SK-N-SH (cell line): Measurements from ENCODE around the gene ZNF14.

Source experiments
- CTCF ChIP-seq: fragments of 200-600 bp; sonication (generic); IDR thresholded peaks from 2 replicates; pipeline ENCODE4 v1.6.1; 2017; ENCODE audit warnings: antibody characterized with exemption, mild to moderate bottlenecking, moderate library complexity
- EP300 ChIP-seq, 2 experiments: IDR thresholded peaks; 2 replicates each; pipeline versions ENCODE4 v1.4.0 to v1.6.1; 2012; ENCODE audit warnings: borderline replicate concordance in 1 of 2, low read depth in 1 of 2, low read length in 1 of 2
- EZH2phosphoT487 ChIP-seq: fragments of 200-600 bp; sonication (generic); IDR thresholded peaks from 2 replicates; pipeline ENCODE4 v1.6.1; 2017; ENCODE audit warnings: low read depth, mixed run types, mild to moderate bottlenecking, antibody characterized with exemption, moderate library complexity, borderline replicate concordance
- FOSL2 ChIP-seq: IDR thresholded peaks from 2 replicates; pipeline ENCODE4 v1.4.0; 2012; ENCODE audit warnings: low read depth, mild to moderate bottlenecking, moderate library complexity, borderline replicate concordance
- JUND ChIP-seq: IDR thresholded peaks from 2 replicates; pipeline ENCODE4 v1.4.0; 2012
- NRF1 ChIP-seq: IDR thresholded peaks from 2 replicates; pipeline ENCODE4 v1.6.1; 2012; ENCODE audit warnings: low read depth, mild to moderate bottlenecking, low read length
- POLR2AphosphoS5 ChIP-seq: IDR thresholded peaks from 2 replicates; pipeline ENCODE4 v1.6.1; 2012; ENCODE audit warnings: low read depth, low read length
- RFX5 ChIP-seq: IDR thresholded peaks from 2 replicates; pipeline ENCODE4 v1.6.1; 2012; ENCODE audit warnings: mild to moderate bottlenecking, improper control_type of control experiment, low read length
- SMC3 ChIP-seq: IDR thresholded peaks from 2 replicates; pipeline ENCODE4 v1.6.1; 2012; ENCODE audit warnings: low read depth, low read length, improper control_type of control experiment
- TEAD4 ChIP-seq: IDR thresholded peaks from 2 replicates; pipeline ENCODE4 v1.4.0; 2012; ENCODE audit warnings: mild to moderate bottlenecking, borderline replicate concordance; ENCODE audit not compliant: insufficient read depth
- YY1 ChIP-seq: IDR thresholded peaks from 2 replicates; pipeline ENCODE4 v1.4.0; 2012; ENCODE audit warnings: low read depth, mild to moderate bottlenecking
- TF ChIP-seq, protein P1 (sequence below): fragments of 150-350 bp; IDR thresholded peaks from 2 replicates; pipeline ENCODE4 v1.6.1; 2017; ENCODE audit warnings: antibody characterized with exemption, low read length, low read depth, borderline replicate concordance

DNA sequence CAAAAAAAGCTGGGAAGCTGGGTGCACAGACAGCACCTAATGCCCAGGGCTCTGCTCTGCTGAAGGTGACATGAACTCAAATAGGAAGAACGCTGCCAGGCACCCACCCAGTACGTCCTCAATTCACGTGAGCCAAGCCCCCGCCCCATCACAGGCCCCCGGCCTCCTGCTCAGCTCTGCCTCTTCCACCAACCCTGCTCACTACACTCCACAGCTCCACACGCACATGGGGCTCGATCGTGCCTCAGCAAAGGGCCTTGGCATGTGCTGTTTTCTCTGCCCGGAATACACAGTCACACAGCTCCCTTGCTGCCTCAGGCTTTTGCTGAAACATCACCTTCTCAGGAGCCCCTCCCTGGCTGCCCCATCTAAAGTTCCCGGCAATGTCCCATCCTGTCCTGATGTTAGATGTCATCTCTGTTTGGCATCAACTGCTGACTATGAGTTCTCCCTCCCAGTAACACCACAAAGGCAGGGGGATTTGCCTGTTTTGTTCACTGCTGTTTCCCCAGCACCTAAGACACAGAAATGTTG lies 71.7 kb downstream of the ZNF14 start:
- TF ChIP-seq YY1 (no peak), CTCF (no peak), JUND (no peak), FOSL2 (no peak), POLR2AphosphoS5 (no peak), EP300 (IDR thresholded peaks at IDR 0.05; ENCODE audit: borderline replicate concordance in 1 of 2, low read depth in 1 of 2, low read length in 1 of 2) (no peak), EZH2phosphoT487 (no peak), NRF1 (no peak), RFX5 (no peak), TEAD4 (no peak), SMC3 (no peak)
- TF ChIP-seq, protein P1, sequence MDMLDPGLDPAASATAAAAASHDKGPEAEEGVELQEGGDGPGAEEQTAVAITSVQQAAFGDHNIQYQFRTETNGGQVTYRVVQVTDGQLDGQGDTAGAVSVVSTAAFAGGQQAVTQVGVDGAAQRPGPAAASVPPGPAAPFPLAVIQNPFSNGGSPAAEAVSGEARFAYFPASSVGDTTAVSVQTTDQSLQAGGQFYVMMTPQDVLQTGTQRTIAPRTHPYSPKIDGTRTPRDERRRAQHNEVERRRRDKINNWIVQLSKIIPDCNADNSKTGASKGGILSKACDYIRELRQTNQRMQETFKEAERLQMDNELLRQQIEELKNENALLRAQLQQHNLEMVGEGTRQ: no peak
